Cerebellar cortex (tissue), 1 donor: ENCODE results near the gene ARHGEF2.

ENCODE experiments used
- DNase-seq: peaks from one replicate; pipeline ENCODE4 v3.0.0-alpha.2; 2015; ENCODE audit warnings: low spot score

ARHGEF2 gene

DNA sequence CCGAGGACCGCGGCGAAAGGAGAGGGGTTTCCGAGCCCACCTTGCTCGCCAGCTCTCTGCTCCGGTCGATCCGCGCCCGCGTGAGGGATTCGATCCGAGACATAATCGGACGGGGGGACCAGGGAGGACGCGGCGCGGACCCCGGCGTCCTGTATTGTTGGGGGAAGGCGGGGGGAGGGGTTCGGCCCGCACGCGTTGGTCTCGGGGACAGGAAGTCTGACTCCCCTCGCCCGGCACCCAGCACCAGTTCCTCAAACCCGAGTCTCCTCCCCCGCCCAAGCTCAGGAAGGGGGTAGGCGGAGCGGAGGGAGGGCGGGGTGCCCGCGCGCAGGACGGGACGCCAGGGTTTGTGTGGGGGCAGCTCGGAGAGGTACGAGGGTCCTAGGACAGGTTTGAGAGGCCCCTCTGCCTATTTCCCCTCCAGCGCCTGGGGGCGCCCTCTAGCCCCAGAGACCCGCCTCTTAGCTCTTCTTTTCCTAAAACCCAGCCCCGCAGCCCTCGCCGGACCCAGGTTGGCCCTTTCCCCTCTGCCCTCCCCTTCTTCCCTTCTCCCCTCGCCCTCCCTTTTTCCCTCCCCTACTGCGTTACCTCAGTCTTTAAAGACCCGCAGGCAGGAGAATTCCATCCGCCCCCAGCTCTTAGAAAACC lies at the start of gene ARHGEF2:
Gene ARHGEF2, minus strand, starts transcription at position 223 of the 648 bp plus-strand sequence. Its CDS starts 120 bp downstream, at position 103.
- peak; percentile 77 for DNase-seq

GRCh38 chr1:156026588-156026987 lies 48.2 kb upstream of the ARHGEF2 start:
- no peak for DNase-seq

DNA sequence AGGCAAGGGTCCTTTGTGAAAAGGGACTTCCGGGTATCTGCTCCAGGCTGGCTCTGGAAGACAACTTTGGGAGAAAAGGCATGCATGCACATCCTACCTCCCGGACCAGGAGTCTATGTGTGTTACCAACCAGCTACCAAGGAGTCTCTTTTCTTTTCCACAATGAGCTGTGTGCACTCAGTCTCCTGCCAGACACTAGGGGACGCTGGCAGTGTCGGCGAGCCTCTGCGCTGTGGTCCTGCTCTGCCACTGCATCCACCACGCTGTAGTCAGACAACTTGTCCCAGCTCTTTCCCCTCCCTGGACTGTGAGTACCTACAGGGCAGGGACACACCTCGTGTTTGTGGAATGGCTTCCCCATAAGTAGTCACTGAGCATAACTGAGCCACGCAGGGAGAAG lies 47.5 kb upstream of the ARHGEF2 start:
- peak; percentile 52 for DNase-seq

DNA sequence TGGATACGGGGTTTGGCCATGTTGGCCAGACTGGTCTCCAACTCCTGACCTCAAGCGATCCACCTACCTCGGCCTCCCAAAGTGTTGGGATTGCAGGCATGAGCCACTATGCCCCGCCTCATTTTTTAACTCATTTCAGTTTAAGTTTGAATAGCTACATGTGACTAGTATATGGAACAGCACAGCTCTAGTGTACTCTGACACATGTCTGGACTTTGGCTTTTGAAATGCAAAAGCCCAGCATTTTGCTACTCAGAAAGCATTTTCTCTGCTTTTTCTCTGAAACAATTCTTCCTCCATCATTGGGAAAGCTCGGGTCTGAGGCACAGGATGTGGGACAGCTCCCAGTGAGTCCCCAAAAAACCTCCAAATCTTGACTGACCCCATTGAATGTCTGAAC lies 46.5 kb upstream of the ARHGEF2 start:
- DNase-seq, result no peak

DNA sequence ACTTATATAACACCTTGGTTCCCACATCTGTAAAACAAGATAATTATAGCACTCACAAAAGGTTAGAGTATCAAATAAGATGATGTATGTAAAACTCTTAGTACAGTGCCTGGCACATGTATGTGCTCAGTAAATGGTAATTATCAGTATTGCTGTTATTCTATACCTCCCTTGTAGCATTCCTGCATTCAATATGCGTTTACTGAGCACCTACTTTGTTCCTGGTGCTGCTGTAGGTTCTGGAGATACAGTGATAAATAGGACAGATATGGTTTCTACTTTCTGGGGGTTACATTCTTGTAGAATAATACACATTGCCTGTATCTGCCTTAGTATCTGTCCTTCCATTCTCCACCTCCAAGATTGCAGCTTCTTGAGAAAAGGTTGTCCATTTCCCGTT lies 43.6 kb upstream of the ARHGEF2 start:
- no peak for DNase-seq

GRCh38 chr1:156021093-156021428 lies 42.7 kb upstream of the ARHGEF2 start:
- DNase-seq, result no peak

DNA sequence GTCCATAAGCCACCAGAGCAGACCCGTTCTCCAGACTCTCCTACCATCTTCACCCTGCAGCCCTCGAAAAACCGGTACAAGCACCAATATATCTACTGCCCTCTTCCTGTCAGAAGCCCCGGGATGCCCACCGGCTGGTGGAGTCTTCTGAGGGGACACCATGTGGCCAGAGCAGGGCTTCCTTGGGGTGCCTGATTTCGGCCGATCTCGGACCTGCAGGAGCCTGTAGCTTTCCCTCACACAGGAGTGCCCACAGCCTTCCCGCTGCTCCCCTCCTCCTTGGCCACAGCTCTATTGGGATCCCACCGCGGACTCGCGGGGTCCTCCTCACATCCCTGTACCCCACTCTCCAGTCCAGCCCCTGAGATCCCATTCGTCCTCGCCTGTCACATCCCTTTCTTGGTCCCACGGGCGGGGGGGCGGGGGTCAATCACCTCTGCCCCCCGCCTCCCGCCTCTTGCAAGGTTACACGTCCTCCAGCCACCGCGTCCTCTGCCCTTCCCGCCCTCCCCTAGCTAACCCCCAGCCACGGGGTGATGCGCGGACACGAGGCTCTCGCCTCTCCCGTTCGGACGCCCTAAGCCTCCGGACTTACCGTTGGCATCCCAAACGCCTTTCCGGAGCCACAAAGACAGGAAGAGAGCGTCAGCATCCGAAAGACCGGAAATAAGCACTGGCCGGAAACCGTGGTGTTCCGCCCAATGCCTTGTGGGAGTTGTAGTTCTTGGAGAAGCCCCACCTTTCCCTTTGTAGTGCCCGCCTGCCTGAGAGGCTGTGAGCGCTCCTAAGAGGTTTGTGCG lies 42.1 kb upstream of the ARHGEF2 start, which contains the start of gene SSR2:
Gene SSR2, minus strand, starts transcription at position 659 of the 800 bp plus-strand sequence. CDS start 784 bp downstream, outside the sequence.
- peak; percentile 98 for DNase-seq

DNA sequence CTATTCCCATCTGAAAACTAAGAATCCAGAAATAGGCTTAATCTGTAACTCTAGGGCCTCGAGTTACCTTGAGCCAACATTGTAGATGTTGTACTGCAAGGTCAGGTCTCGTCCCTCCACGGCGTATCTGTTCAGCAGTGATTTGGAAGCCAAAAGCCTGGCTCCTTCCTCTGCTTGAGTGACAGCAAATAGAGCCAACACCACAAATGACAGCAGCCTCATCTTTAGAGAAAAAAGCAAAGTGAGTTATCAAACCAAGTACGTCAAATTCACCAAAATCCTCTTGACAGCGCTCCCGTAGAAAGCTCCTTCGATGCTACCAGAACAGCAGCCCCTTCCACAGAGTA lies 41.6 kb upstream of the ARHGEF2 start:
- no peak for DNase-seq

DNA sequence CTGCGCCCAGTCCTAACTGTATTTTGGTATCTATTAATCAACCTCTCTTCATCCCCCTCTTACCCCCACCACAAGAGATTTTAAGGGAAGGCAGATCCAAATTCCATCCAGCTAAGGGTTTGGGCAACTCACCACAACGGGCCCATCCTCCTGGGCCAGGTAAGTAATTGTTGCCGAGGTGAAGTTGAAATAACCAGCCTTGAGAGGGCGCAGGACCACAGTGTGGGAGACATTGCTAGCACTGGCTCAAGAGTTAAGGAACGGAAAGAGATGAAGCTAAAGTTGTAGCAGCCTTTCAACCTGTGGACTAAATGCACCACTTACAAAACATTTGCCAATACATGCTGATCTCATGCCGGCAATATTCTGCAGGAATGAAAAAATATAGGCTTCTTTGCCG lies 36.5 kb upstream of the ARHGEF2 start:
- no peak for DNase-seq

DNA sequence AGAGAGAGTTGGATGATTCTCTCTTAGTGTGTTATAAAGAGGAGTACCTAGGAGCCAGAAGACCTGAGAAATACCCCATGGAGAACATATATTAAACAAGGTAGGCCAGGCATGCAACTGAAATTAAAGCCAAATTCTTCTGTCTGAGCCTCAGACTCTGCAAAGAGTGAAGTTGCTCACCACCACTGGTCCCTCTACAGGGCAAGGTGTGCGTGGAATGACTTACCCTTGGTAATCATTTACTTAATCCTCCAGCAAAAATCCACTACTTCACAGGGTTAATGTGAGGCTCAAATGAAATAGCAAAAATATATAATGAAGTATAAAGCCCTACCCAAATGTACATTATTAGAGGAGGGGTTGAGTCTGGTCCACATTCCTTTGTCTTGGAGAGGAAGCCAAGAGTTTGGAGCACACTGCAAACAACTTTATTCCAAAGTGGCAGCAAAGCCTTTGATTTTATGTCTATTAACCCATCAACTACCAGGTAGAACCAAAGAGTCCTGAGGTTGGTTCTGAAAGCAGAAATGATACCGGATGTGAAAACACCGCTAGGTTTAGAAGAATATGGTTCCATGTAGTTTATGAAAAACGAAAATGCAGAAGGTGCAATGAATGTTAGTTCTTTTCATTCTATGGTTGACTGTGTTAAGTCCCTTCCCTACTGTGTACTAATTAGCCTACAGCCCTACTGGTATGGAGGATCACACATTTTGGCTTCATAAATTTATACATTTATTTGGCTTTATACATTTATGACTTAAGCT lies 33.9 kb upstream of the ARHGEF2 start:
- no peak for DNase-seq

DNA sequence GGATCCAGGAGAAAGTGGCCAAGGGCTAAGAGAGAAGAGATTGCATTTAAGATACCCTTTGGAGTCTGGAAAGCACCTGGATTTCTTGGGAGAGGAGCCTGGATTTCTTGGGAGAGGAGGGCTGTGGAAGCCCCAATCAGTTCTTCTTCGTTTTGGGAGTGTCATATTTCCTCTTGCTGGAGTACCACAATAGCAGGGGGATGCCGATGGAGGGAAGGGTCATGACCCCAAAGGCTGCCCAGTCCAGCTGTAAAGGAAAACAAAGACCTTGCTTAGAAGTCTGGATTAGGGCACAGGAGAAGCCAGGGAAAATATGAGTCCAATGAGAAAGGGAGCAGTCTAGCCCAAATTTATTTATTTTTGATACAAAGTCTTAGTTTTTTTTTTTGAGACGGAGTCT lies 31.1 kb upstream of the ARHGEF2 start:
- no peak for DNase-seq

GRCh38 chr1:156006666-156007376 lies 28.5 kb upstream of the ARHGEF2 start:
- no peak for DNase-seq

DNA sequence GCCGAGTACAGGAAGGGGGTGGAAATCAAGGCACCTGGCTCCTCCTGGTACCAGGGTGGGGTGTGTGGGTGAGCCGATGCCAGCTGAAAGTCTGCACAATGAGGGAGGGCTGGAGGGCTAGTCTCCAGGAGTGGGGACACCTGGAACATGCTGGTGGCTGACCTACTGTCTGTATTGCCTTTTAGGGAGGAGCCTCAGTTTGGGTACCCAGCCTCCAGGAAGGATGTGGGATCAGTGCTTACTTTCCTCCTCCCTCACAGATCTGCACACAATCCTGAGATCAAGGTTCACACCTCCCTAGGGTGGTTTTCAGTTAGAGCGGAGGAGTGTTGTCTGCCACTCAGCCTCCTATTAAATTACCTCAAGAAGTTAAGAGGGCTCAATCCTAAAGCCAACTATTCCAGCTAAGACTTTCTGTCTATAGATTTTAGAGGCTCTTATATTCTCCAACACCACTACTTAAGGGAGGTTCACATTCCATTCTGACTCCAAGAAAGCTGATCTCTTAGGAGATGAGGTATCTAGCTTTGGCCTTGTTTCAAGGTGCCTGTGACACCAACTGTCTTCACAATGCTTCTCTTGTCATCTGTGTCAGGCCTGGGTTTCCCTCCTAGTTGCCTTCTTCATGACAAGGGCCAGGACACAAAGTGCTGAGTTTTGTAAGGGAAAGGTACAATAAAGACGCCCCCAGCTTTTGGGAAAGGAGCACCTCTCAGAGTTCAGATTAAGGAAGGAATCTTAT lies 26.7 kb upstream of the ARHGEF2 start:
- no peak for DNase-seq

- no peak for DNase-seq
Measured at GRCh38 chr1:156003923-156004188, 25.5 kb upstream of the ARHGEF2 start.

DNA sequence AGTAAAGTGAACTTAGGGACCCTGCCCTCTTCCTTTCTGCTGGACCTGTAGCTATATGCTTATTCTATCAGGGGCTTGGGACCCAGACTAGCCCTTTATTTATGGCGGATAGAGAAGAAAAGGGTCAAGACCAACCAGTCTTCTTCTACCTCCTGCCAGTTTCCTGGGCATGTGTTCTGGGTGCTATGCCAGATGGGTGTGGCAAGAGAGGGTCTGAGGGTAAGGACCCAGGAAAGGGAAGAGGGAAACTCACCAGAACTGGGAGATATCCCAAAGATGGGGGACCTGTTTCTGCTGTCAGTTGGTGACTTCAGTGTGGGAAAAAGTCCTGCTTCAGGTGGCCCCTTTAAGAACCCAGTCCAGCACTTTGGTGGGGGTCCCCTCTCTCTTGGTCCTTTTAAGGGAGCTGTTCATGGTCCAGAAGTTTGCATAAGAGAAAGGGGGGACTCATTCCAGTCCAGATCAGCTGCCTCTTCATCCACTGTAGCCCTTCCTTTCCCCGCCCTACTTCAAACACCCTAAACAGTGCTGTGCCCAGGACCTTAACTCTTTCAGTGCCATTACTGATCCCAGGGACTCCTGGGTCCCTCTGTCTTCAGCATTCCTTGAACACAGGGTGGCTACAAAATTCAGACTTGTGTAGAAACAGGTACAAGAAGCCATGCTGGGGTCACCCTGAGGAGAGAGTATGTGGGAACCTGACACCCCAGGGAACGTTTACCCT lies 24.0 kb upstream of the ARHGEF2 start:
- no peak for DNase-seq

GRCh38 chr1:156001662-156002171 lies 23.4 kb upstream of the ARHGEF2 start:
- no peak for DNase-seq

DNA sequence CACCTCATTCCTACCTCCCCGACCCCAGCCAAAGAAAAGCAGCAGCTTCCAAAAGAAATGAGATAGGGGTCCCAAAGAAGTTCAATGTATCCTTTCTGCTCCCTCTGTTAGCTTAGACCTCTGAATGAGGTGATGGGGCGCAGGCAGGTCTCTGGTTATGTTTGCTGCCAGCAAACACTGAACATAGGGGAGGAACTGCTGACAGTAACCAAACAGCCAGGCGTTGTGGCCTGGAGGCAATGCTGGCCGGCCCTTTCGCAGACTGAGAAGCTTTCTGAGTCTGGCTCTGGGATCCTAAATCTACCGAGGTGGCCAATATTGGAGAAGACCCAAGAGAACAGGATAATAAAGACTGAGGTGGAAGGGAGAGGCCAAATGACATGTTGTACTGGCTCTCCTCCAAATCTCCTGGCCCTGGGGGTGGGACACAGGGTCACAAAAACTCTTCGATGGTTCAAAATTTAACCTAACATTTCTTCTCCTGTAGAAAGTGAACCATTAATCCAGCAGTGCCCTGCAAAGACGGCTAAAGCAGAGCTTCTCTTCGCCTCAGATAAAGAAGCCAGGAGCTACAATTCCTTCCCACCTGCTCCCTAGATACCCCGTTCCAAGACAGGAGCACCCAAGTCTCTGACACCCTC lies 22.8 kb upstream of the ARHGEF2 start:
- no peak for DNase-seq

GRCh38 chr1:155999964-156000363 lies 21.6 kb upstream of the ARHGEF2 start:
- no peak for DNase-seq

DNA sequence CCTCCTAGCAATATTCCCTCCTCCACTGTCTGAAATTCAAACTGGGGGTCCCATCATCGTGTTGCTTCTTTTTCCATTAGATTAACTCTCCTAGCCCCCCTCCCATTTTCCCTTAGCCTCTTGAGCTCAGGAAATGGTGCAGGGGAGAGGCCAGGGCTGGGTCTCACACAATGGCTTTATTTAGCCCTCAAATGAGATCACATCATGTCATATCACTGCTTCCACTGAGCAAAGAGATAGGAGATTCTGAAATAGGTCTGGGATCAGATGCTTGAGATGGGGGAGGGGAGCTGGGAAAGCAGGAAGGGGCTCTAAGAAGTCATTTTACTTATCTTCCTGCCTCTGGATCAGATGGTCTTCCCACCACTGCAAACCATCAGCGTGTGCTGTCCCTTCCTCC lies 17.8 kb upstream of the ARHGEF2 start:
- DNase-seq, result no peak

- no peak for DNase-seq
Measured at GRCh38 chr1:155993595-155993994, 15.2 kb upstream of the ARHGEF2 start.
